GM13977 (cell line): ENCODE measurements around the gene DCTPP1.

Experiments used
- DNase-seq: peaks from one replicate; pipeline ENCODE4 v3.0.0; 2012; ENCODE audit warnings: low spot score
- in situ Hi-C: fragments of 300-500 bp; cut with MboI; formaldehyde crosslinking; loops from one replicate; pipeline ENCODE4 v1.12.0; 2022; ENCODE audit warnings: low sequenced_read_pairs, low pct_unique_long_range_greater_than_20kb, mixed read lengths, inconsistent platforms; ENCODE audit not compliant: unreplicated experiment
- TF ChIP-seq, protein P1 (sequence below): IDR thresholded peaks from 2 replicates; pipeline ENCODE4 v1.5.1; 2012; ENCODE audit warnings: mild to moderate bottlenecking, control low read depth; ENCODE audit not compliant: insufficient read depth; ENCODE audit errors: extremely low read depth, missing control alignments

DCTPP1 gene

DNA sequence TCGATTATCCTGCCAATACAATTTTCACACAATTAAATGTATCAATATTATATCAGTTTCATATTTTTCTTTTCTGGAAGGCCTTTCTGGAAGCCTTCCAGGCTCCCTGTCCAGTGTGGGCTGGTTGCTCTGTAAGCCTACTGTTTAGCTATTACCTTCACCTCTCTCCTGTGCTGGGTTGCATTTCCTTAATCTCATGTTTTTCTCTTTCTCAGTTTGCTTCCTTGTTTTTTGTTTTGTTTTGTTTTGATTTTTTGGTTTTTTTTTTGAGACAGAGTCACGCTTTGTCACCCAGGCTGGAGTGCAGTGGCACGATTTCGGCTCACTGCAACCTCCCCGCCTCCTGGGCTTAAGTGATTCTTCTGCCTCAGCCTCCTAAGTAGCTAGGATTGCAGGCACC, 9.0 kb upstream of the DCTPP1 start:
- in situ Hi-C loops, result loop anchor here (10.0 kb wide), 1 partner anchor 166 kb away; no protein-coding TSS in a partner anchor
- DNase-seq, result no peak
- TF ChIP-seq, protein P1, sequence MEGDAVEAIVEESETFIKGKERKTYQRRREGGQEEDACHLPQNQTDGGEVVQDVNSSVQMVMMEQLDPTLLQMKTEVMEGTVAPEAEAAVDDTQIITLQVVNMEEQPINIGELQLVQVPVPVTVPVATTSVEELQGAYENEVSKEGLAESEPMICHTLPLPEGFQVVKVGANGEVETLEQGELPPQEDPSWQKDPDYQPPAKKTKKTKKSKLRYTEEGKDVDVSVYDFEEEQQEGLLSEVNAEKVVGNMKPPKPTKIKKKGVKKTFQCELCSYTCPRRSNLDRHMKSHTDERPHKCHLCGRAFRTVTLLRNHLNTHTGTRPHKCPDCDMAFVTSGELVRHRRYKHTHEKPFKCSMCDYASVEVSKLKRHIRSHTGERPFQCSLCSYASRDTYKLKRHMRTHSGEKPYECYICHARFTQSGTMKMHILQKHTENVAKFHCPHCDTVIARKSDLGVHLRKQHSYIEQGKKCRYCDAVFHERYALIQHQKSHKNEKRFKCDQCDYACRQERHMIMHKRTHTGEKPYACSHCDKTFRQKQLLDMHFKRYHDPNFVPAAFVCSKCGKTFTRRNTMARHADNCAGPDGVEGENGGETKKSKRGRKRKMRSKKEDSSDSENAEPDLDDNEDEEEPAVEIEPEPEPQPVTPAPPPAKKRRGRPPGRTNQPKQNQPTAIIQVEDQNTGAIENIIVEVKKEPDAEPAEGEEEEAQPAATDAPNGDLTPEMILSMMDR, result no peak

DNA sequence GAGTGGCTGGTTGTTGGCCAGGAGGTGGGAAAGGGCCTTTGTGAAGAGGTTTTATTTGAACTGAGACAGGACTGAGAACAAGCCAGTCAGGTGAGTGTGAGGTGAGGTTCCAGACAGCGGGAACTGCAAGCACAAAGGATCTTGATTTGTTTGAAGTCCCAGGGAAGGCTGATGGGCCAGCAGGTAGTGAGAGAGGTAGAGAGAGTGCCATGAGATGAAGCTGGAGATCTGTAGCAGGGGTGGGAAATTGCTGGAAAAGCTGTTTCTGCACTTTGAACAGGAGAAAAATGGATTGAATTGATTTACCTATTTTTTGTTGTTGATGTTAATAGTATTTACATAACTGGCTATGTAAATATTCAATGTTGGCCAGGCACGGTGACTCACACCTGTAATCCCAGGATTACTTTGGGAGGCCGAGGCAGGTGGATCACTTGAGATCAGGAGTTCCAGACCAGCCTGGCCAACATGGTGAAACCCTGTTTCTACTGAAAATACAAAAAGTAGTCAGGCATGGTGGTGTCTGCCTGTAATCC, 7.7 kb upstream of the DCTPP1 start:
- in situ Hi-C loops, result loop anchor here (10.0 kb wide), 1 partner anchor 167 kb away; no protein-coding TSS in a partner anchor
- TF ChIP-seq, protein P1, result no peak
- DNase-seq, result no peak

DNA sequence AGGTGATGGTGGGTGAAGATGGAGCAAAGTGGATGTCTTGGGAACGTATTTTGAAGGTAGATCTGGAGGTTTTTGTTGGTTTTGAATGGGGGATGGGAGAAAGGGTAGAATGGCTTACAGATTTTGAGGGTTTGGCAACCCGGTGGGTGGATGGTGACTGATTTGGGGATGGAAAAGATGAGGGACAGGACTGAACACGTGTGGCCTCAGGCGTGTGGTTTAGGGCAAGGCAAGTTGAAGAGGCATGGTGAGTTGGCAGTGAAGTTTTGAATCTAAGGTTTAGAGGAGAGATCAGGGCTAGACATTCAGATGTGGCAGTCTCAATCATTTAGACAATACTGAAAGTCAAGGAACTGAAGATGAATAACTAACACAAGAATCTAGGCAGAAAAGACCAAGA, 5.0 kb upstream of the DCTPP1 start:
- no peak for DNase-seq
- TF ChIP-seq, protein P1, result no peak
- in situ Hi-C loops, result loop anchor here (10.0 kb wide), 1 partner anchor 170 kb away; no protein-coding TSS in a partner anchor

DNA sequence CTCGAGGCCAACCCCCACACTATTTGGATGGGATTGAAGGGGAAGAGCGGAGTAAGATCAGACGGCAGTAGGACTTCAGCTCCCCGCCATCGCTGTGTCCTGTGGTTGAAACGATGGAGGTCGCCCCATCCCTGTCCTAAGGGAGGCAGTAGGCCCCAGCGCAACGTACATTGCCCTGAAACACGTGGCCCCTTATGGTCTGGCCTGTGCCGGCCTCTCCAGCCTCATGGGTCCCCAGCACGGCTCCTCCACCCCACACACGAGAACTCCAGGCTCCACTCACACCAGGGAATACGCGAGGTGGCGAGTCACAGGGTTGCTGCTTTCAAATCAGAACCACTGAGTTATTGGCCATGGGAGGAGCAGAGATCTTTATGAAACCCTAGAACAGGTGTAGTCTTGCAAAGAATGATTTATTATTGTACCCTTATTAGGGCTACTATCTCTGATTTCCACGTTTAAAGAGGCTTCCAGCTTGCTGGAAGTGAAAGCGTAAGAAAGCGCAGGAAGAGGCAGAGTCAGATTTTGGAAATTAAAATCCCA, 669 bp upstream of the DCTPP1 start:
- DNase-seq, result no peak
- in situ Hi-C loops, result loop anchor here (10.0 kb wide), 1 partner anchor 174 kb away; no protein-coding TSS in a partner anchor
- TF ChIP-seq, protein P1, result peak; percentile 36

DNA sequence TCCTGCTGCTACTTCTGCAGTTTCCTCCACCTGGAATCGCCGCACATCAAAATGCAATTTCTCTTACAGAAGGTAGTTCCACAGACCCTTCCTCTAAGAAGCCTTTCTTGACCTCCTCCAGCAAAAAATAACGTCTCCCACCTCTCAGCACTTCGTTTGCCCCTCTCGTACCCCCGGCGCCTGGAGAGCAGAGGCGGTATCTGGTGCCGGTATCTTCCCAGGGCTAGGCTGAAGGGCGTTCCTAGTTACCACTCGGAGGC, 482 bp downstream of the DCTPP1 start:
- in situ Hi-C loops, result no loop called here
- TF ChIP-seq, protein P1, result no peak
- no peak for DNase-seq

DNA sequence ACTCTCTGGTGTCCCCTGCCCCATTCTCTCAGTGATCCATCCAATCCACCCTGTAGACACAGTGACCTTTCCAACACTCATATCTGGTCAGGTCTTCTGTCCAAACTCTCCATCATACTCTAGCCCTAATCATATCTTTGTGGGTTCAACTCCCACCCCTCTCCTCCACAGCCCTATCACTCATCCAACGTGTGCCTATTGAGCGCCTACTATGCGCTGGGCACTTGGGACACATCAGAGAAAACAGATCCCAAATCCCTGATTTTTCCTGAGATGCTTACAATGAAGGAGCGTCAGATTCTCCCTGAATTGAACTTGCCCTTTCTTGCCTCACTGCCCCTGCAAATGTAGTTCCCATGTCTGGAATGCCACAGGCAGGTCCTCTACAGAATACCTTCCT, 1.8 kb downstream of the DCTPP1 start:
- TF ChIP-seq, protein P1, result no peak
- DNase-seq, result no peak
- in situ Hi-C loops, result no loop called here
